Cardiac fibroblast (primary cell): Measurements from ENCODE around the gene FRMD4A.

Source experiments
- DNase-seq, 2 donors: peaks; one replicate each; pipeline versions ENCODE4 v3.0.0 to v3.0.0-alpha.2; 2010; ENCODE audit warnings: low read depth in 2 of 2
- H3K4me3 ChIP-seq, 2 donors: replicated peaks in 1 of 2; 1 replicate in 1 of 2; 2 replicates in 1 of 2; pipeline ENCODE4 v1.5.1; 2011; ENCODE audit warnings: low read depth in 2 of 2, low read length in 2 of 2, mild to moderate bottlenecking in 2 of 2, moderate library complexity in 1 of 2
- TF ChIP-seq, protein P1 (sequence below): IDR thresholded peaks from one replicate; pipeline ENCODE4 v1.5.1; 2011; ENCODE audit warnings: low read depth, mild to moderate bottlenecking, low read length, inconsistent platforms

The FRMD4A gene

DNA sequence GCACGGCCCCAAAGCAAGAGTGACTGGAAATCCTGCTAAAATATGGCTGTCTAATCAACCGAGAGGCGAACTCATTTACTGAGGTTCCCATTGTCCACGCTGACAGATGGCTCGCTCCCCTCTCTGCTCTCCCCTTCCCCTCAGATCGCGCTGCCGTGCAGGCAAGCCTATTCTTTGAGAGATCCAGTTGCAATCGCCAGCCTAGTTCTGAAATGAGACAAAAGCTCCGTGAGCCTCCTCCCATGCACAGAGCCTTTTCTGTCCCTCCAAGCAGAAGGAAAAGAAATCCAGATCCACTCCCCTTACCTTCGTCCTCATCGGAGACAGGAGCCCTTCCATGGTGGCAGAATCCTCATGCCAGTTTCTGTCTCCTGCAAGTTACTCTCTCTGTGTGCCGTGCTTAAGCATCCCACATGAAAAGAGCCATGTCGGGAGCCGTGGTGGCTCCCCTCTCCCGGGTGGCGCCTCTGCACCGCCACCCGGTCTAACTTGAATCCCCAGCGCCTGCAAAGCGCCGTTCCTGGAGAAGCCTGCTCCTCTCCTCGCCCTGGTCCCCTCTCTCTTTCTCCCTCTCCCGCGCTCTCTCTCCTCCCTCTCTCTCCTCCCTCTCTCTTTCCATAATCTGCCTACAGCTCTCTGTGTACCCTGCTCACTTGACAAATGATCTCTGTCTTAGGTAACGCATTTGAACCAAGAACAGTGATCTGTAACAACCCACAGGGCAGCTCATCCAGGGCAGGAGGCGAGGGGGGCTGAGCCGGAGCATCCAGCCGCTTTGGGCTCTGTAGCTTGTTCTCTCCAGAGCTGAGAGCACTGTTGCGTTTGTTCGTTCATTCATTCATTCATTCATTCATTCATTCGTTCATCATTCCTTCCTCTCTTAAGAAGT lies 156.8 kb downstream of the FRMD4A start:
- DNase-seq = peak; percentile 5 to 10
- TF ChIP-seq, protein P1, sequence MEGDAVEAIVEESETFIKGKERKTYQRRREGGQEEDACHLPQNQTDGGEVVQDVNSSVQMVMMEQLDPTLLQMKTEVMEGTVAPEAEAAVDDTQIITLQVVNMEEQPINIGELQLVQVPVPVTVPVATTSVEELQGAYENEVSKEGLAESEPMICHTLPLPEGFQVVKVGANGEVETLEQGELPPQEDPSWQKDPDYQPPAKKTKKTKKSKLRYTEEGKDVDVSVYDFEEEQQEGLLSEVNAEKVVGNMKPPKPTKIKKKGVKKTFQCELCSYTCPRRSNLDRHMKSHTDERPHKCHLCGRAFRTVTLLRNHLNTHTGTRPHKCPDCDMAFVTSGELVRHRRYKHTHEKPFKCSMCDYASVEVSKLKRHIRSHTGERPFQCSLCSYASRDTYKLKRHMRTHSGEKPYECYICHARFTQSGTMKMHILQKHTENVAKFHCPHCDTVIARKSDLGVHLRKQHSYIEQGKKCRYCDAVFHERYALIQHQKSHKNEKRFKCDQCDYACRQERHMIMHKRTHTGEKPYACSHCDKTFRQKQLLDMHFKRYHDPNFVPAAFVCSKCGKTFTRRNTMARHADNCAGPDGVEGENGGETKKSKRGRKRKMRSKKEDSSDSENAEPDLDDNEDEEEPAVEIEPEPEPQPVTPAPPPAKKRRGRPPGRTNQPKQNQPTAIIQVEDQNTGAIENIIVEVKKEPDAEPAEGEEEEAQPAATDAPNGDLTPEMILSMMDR = no peak
- H3K4me3 ChIP-seq = peak overlapping the region; percentile 19 to 50

DNA sequence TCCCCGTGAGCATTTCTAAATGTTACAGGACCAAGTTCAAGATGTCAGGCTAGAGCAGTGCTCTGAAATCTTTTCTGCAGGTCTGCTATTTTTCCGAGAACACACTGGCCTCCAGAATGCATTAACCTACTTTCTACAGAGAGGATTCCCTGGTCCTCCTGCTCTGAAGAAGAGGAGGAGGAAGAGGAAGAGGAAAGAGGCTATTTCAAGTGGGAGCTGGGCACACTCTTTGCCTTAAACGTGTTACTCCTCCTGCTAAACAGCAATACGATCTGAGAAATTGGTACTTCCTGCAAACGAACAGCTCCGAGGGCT lies 157.4 kb downstream of the FRMD4A start:
- peak; percentile 23 to 30 for DNase-seq
- TF ChIP-seq, protein P1 = no peak
- peak overlapping the region; percentile 19 to 50 for H3K4me3 ChIP-seq

DNA sequence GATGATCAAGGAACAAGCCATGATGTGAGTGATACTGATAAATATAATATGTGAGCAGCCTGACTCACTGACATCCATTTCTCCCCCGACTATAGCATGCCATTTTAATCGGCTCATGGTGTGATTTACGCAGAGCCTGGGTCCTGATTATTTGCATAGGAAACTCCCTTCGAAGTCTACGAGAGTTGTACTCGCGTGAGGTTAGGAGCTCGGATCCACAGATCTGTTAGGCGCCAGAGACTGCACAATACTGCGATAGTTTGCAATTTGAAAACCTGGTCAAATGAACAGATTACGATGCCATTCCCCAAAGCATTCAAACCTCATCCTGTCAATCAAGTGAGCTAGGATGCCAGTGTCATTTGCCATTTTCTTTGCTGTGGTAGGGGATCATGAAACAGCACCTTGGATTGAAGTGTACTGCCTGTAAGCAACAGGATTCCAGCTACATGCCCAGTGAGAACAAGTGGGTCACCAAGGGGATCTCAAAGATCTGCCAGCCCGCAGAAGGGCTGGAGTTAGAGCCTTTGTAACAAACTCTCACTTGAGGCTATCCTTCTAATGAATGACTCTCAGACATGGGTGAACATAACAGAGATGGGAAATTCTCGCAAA lies 158.3 kb downstream of the FRMD4A start:
- no peak for DNase-seq
- TF ChIP-seq, protein P1 = no peak
- no peak overlapping the region for H3K4me3 ChIP-seq

DNA sequence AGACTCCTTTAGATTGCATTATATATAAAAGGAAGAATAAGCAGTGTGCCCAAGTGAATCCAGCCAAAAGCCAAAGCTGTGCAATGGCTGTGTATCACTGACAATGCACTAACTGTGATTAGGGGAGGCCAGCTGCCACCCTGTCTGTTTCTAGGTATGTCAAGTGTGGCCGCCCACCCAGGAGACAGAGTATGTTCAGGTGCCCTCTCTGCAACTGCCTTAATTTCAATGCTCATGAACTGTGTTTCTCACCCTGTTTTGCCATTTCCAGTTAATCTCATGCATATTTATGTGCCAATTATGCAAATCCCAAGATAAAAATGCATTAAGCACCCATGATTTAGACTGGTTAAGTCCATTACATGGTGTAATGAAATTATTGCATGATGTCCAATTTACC lies 159.4 kb downstream of the FRMD4A start:
- TF ChIP-seq, protein P1 = no peak
- no peak overlapping the region for H3K4me3 ChIP-seq
- no peak for DNase-seq

DNA sequence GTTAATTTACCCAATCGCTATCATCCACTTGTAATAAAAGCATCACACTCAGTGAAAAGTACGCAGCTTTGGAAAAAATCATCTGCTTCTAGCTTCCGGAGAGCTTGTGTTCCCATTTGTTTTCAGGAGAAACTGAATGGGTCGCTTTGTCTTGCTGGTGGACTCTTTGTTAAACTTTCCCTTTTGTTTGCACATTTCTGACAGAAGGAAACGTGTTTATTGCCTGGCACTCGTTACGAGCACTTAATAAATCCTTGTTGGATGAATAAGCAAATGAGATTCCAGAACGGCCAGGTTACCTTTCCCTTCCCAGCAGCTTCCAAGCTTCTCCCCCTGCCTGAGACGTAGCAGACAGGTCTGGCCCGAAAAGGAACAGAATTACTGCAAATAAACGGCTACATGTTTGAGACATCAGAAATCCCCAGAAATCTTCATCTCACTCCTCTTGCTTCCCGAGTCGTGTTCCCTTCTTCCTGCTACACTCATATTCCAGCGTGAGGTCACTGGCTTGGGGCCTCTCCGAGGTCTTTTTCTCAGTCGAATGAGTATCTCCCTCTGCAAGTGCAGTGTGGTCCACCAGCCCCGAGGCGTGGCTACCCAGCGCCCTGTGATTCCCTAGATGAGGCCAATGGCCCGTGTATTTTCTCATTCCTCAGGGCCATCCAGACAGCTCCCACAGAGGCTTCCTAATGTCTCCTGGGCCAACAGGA lies 167.2 kb downstream of the FRMD4A start:
- DNase-seq = no peak
- H3K4me3 ChIP-seq = no peak overlapping the region
- TF ChIP-seq, protein P1 = no peak

DNA sequence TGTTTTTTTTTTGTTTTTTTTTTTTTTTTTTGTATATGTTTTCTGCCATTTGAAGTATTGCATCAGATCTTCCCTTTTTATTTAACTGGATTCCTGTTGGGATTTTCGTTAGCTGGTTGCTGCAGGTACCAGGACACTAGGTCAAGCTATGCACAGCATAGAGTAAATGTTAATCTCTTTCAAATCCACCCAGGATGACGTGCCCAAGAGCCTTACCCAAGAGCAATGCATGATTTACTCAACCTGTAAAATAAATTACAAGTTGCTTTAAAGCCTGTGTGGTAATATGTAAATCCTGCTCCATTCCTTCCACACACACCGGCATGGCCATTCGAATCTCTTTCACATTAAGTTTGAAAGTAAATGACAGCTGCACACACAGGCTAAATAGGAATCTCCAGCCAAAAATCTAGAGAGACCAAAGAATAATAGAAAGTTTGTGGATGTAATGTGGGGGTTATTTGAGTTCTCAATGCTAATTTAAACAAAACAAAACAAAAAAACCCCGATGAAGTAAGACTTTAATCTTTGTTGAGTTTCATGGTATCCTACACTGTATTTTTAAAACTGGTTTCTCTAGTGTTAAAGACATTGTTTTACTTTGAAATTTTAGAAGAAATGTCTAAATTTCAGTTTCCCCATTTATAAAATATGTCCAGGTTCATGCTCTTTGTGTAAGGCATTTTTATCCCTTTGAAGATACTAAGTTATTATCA lies 167.9 kb downstream of the FRMD4A start:
- TF ChIP-seq, protein P1 = no peak
- H3K4me3 ChIP-seq = no peak overlapping the region
- no peak for DNase-seq
